Adrenal gland (tissue), 5 donors: ENCODE measurements around the gene NHS.

Experiments used
- CTCF ChIP-seq, 6 experiments: fragments of 450-650 bp in 4 of 6; fragments of 200-600 bp in 2 of 6; sonication (generic) in 1 of 6; IDR thresholded peaks; 1 replicate in 5 of 6; 2 replicates in 1 of 6; pipeline versions ENCODE4 v1.5.1 to v1.8.0; 2016 to 2021; ENCODE audit warnings: antibody characterized with exemption in 6 of 6, mild to moderate bottlenecking in 2 of 6, moderate library complexity in 1 of 6
- POLR2A ChIP-seq, 2 donors: fragments of 450-650 bp; IDR thresholded peaks; one replicate each; pipeline ENCODE4 v1.6.1; 2017; ENCODE audit warnings: antibody characterized with exemption in 2 of 2, mild to moderate bottlenecking in 2 of 2, moderate library complexity in 1 of 2
- donor health status: DM: no; HTN: no; CAD: no.

- TF ChIP-seq CTCF (IDR thresholded peaks at IDR 0.05), result no peak
- TF ChIP-seq POLR2A (IDR thresholded peaks at IDR 0.05), result no peak
Measured at GRCh38 chrX:17432158-17432557, 57.2 kb downstream of the NHS start.
